PC-9 (cell line): ENCODE measurements around the gene MBNL1.

Source experiments
- EZH2 ChIP-seq: fragments of 200-600 bp; sonication (generic); IDR thresholded peaks from 2 replicates; pipeline ENCODE4 v1.8.0; 2017; ENCODE audit warnings: antibody characterized with exemption, low read depth
- TF ChIP-seq, protein P1 (sequence below): fragments of 200-600 bp; sonication (generic); conservative IDR thresholded peaks from 2 replicates; pipeline ENCODE4 v1.6.1; 2017; ENCODE audit warnings: mixed run types, antibody characterized with exemption, mild to moderate bottlenecking, moderate library complexity

DNA sequence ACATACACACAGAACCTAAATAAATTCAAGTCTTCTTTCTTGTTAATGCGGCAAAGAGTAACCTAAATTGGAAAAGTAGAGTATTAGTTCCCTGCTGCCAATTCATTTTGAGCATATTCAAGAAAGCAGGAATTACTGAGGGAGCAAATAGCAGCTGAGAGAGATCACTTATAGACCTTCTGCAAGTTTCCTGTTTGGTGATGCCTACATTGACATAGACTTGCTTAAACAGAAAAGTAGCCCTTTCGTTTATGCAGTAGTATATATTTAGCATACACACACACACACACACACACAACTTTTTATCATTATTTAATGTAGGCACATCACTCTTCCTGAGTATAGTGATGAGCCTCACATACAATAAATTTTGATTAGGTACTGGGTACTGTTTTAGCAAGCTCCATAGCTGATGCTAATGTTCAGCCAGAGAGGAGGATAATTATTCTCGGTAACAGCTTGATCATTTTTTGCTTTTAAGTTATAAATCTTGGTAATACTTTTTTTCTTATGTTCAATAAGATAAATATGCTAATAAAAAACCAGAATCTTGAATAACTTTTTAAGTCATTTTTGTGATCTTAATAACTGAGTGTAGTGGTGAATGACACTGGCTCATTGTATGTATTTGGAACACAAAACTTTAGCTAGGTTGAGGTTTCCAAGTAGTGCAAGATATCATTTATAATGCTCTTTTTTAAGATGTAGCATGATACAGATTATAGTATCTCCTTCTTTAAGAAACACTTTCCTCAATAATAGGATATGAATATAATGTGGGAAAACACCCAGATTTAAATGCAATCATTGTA, 174.7 kb downstream of the MBNL1 start:
- TF ChIP-seq EZH2, result no peak
- TF ChIP-seq, protein P1, sequence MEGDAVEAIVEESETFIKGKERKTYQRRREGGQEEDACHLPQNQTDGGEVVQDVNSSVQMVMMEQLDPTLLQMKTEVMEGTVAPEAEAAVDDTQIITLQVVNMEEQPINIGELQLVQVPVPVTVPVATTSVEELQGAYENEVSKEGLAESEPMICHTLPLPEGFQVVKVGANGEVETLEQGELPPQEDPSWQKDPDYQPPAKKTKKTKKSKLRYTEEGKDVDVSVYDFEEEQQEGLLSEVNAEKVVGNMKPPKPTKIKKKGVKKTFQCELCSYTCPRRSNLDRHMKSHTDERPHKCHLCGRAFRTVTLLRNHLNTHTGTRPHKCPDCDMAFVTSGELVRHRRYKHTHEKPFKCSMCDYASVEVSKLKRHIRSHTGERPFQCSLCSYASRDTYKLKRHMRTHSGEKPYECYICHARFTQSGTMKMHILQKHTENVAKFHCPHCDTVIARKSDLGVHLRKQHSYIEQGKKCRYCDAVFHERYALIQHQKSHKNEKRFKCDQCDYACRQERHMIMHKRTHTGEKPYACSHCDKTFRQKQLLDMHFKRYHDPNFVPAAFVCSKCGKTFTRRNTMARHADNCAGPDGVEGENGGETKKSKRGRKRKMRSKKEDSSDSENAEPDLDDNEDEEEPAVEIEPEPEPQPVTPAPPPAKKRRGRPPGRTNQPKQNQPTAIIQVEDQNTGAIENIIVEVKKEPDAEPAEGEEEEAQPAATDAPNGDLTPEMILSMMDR, result no peak
